Ascending aorta (tissue), 2 donors: ENCODE data around the gene PAPPA2. TPM values are rescaled to one million over a fixed set of nuclear protein-coding genes. Genes with fewer than 3 reads are reported as not detected.

ENCODE experiments used
- DNase-seq, 2 donors: peaks; one replicate each; pipeline ENCODE4 v3.0.0-alpha.2; 2019; ENCODE audit warnings: low spot score in 2 of 2
- H3K27ac ChIP-seq, 2 donors: fragments of 200-600 bp; sonication (generic); one replicate each; pipeline ENCODE4 v1.5.1; 2016 to 2017; ENCODE audit warnings: mild to moderate bottlenecking in 1 of 2
- H3K27me3 ChIP-seq: fragments of 200-600 bp; sonication (generic); one replicate; pipeline ENCODE4 v1.5.1; 2017
- H3K36me3 ChIP-seq, 2 donors: fragments of 200-600 bp; sonication (generic); one replicate each; pipeline ENCODE4 v1.5.1; 2016
- H3K4me1 ChIP-seq, 2 donors: fragments of 200-600 bp; sonication (generic); one replicate each; pipeline ENCODE4 v1.5.1; 2016 to 2017; ENCODE audit warnings: mild to moderate bottlenecking in 1 of 2
- H3K4me3 ChIP-seq, 2 donors: fragments of 200-600 bp; sonication (generic); one replicate each; pipeline ENCODE4 v1.5.1; 2016 to 2017; ENCODE audit warnings: mild to moderate bottlenecking in 1 of 2
- H3K9me3 ChIP-seq, 2 donors: fragments of 200-600 bp; sonication (generic); one replicate each; pipeline ENCODE4 v1.5.1; 2016
- CTCF ChIP-seq, 3 experiments: fragments of 200-600 bp in 2 of 3; fragments of 450-650 bp in 1 of 3; sonication (generic) in 2 of 3; IDR thresholded peaks; one replicate each; pipeline ENCODE4 v1.5.1; 2016 to 2019; ENCODE audit warnings: antibody characterized with exemption in 3 of 3, mild to moderate bottlenecking in 1 of 3, moderate library complexity in 1 of 3
- intact Hi-C: fragments of 100-400 bp; cut with DNase I; formaldehyde crosslinking; loops from one replicate; pipeline ENCODE4 v1.15.1; 2023
- total RNA-seq: library from RNA; depleted of rRNA; stranded (reverse); fragments of >200 nt; gene quantifications from one replicate; pipeline ENCODE4 v1.1.0, GENCODE V29; 2016

Gene PAPPA2
- total RNA-seq, 1 donor from 2014 or later, result 2.9 TPM

- no peak for TF ChIP-seq CTCF (IDR thresholded peaks at IDR 0.05)
- Histone ChIP-seq H3K9me3 (no peaks in the 10 kb centered on the region), H3K36me3 (no peaks in the 10 kb centered on the region), H3K27ac (no peak overlapping the region), H3K27me3 (no peaks in the 10 kb centered on the region), H3K4me3 (no peak overlapping the region), H3K4me1 (no peaks in the 10 kb centered on the region)
- intact Hi-C loops, result no loop called here
- no peak for DNase-seq
These were observed 17.0 kb downstream of the PAPPA2 start for GRCh38 chr1:176479971-176480370.

GRCh38 chr1:176480750-176481149 is 17.8 kb downstream of the PAPPA2 start:
- no peaks in the 10 kb centered on the region for H3K36me3 ChIP-seq
- H3K9me3 ChIP-seq, result no peaks in the 10 kb centered on the region
- no peak for TF ChIP-seq CTCF (IDR thresholded peaks at IDR 0.05)
- DNase-seq, result no peak
- no peaks in the 10 kb centered on the region for H3K4me1 ChIP-seq
- intact Hi-C loops, result no loop called here
- no peak overlapping the region for H3K4me3 ChIP-seq
- no peaks in the 10 kb centered on the region for H3K27me3 ChIP-seq
- no peak overlapping the region for H3K27ac ChIP-seq

- Histone ChIP-seq H3K9me3 (no peaks in the 10 kb centered on the region), H3K4me1 (no peaks in the 10 kb centered on the region), H3K4me3 (no peak overlapping the region), H3K36me3 (no peaks in the 10 kb centered on the region), H3K27ac (no peak overlapping the region), H3K27me3 (no peaks in the 10 kb centered on the region)
- no peak for TF ChIP-seq CTCF (IDR thresholded peaks at IDR 0.05)
- no peak for DNase-seq
- intact Hi-C loops, result no loop called here
These were observed 22.1 kb downstream of the PAPPA2 start for GRCh38 chr1:176485083-176485482.

- Histone ChIP-seq H3K36me3 (no peaks in the 10 kb centered on the region), H3K27me3 (no peaks in the 10 kb centered on the region), H3K4me1 (no peaks in the 10 kb centered on the region), H3K4me3 (no peak overlapping the region), H3K9me3 (no peaks in the 10 kb centered on the region), H3K27ac (no peak overlapping the region)
- intact Hi-C loops, result no loop called here
- DNase-seq, result no peak
- TF ChIP-seq CTCF (IDR thresholded peaks at IDR 0.05), result no peak
These were observed 31.5 kb downstream of the PAPPA2 start for GRCh38 chr1:176494436-176494835.

GRCh38 chr1:176499671-176500070 is 36.7 kb downstream of the PAPPA2 start:
- Histone ChIP-seq H3K27me3 (no peaks in the 10 kb centered on the region), H3K9me3 (no peaks in the 10 kb centered on the region), H3K4me1 (no peaks in the 10 kb centered on the region), H3K4me3 (no peak overlapping the region), H3K36me3 (no peaks in the 10 kb centered on the region), H3K27ac (no peak overlapping the region)
- DNase-seq, result no peak
- TF ChIP-seq CTCF (IDR thresholded peaks at IDR 0.05), result no peak
- intact Hi-C loops, result no loop called here

GRCh38 chr1:176501599-176501998 is 38.6 kb downstream of the PAPPA2 start:
- intact Hi-C loops, result no loop called here
- H3K4me1 ChIP-seq, result no peaks in the 10 kb centered on the region

More at GRCh38 chr1:176501599-176501998, 38.6 kb downstream of the PAPPA2 start:
- H3K4me3 ChIP-seq, result no peak overlapping the region
- no peaks in the 10 kb centered on the region for H3K27me3 ChIP-seq
- no peaks in the 10 kb centered on the region for H3K36me3 ChIP-seq
- no peak for TF ChIP-seq CTCF (IDR thresholded peaks at IDR 0.05)
- no peaks in the 10 kb centered on the region for H3K9me3 ChIP-seq
- DNase-seq, result no peak
- H3K27ac ChIP-seq, result no peak overlapping the region
